GM18499 (cell line): ENCODE measurements around the gene CNTN4.

Source experiments
- ATAC-seq: cut with Tn5 transposase; IDR thresholded peaks from one replicate; pipeline ENCODE4 v1.9.1; 2021; ENCODE audit warnings: moderate number of reproducible peaks; ENCODE audit not compliant: insufficient read depth, unreplicated experiment

Gene CNTN4

GRCh38 chr3:2929574-2929973 lies 830.9 kb downstream of the CNTN4 start:
- no peak for ATAC-seq

GRCh38 chr3:2931265-2931664 lies 832.6 kb downstream of the CNTN4 start:
- ATAC-seq = no peak

- no peak for ATAC-seq
Measured at GRCh38 chr3:2934541-2934940, 835.9 kb downstream of the CNTN4 start.

GRCh38 chr3:2937055-2937454 lies 838.4 kb downstream of the CNTN4 start:
- ATAC-seq = no peak

GRCh38 chr3:2937592-2937991 lies 838.9 kb downstream of the CNTN4 start:
- ATAC-seq = no peak

- no peak for ATAC-seq
Measured at GRCh38 chr3:2938711-2939110, 840.0 kb downstream of the CNTN4 start.

- ATAC-seq = peak; percentile 33
Measured at GRCh38 chr3:2940062-2940461, 841.4 kb downstream of the CNTN4 start.

- ATAC-seq = peak; percentile 86
Measured at GRCh38 chr3:2944628-2945027, 846.0 kb downstream of the CNTN4 start.

GRCh38 chr3:2945121-2945520 lies 846.5 kb downstream of the CNTN4 start:
- no peak for ATAC-seq

- no peak for ATAC-seq
Measured at GRCh38 chr3:2947536-2947935, 848.9 kb downstream of the CNTN4 start.

- no peak for ATAC-seq
Measured at GRCh38 chr3:2948882-2949281, 850.2 kb downstream of the CNTN4 start.

- ATAC-seq = no peak
Measured at GRCh38 chr3:2950159-2950558, 851.5 kb downstream of the CNTN4 start.

- ATAC-seq = no peak
Measured at GRCh38 chr3:2957115-2957514, 858.4 kb downstream of the CNTN4 start.

- no peak for ATAC-seq
Measured at GRCh38 chr3:2958551-2958950, 859.9 kb downstream of the CNTN4 start.

GRCh38 chr3:2961576-2961975 lies 862.9 kb downstream of the CNTN4 start:
- no peak for ATAC-seq

- no peak for ATAC-seq
Measured at GRCh38 chr3:2967871-2968270, 869.2 kb downstream of the CNTN4 start.

- ATAC-seq = no peak
Measured at GRCh38 chr3:2968475-2968874, 869.8 kb downstream of the CNTN4 start.

- ATAC-seq = no peak
Measured at GRCh38 chr3:2976212-2976611, 877.5 kb downstream of the CNTN4 start.

GRCh38 chr3:2976796-2977195 lies 878.1 kb downstream of the CNTN4 start:
- ATAC-seq = no peak

GRCh38 chr3:2978977-2979732 lies 880.5 kb downstream of the CNTN4 start:
- ATAC-seq = no peak

GRCh38 chr3:2984005-2984830 lies 885.6 kb downstream of the CNTN4 start:
- ATAC-seq = no peak

- ATAC-seq = no peak
Measured at GRCh38 chr3:2984831-2985220, 886.2 kb downstream of the CNTN4 start.
